Lower leg skin (tissue), 3 donors: ENCODE results near the gene CAMK2G.

Experiments
- POLR2A ChIP-seq, 2 donors: fragments of 450-650 bp; IDR thresholded peaks; one replicate each; pipeline ENCODE4 v1.6.1; 2016 to 2017; ENCODE audit warnings: antibody characterized with exemption in 2 of 2, mild to moderate bottlenecking in 1 of 2, moderate library complexity in 1 of 2
- TF ChIP-seq, protein P1 (sequence below), 3 donors: fragments of 450-650 bp; IDR thresholded peaks; one replicate each; pipeline ENCODE4 v1.5.1; 2016; ENCODE audit warnings: antibody characterized with exemption in 3 of 3, mild to moderate bottlenecking in 3 of 3, moderate library complexity in 2 of 3

DNA sequence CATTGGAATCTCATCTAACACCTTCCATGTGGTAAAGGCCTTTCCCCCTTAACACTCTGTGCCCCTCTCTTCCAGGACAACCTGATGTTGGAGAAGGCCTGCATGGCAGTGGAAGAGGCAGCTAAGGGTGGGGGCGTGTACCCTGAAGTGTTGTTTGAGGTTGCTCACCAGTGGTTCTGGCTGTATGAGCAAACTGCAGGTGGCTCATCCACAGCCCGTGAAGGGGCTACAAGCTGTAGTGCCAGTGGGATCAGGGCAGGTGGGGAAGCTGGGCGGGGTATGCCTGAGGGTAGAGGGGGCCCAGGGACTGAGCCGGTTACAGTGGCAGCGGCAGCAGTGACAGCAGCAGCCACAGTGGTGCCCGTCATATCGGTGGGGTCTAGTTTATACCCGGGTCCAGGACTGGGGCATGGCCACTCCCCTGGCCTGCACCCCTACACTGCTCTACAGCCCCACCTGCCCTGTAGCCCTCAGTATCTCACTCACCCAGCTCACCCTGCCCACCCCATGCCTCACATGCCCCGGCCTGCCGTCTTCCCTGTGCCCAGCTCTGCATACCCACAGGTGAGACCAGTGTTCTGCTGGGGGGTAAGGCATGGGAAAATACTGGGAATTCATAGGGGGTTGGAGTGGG lies 75.3 kb downstream of the CAMK2G start:
- TF ChIP-seq, protein P1, sequence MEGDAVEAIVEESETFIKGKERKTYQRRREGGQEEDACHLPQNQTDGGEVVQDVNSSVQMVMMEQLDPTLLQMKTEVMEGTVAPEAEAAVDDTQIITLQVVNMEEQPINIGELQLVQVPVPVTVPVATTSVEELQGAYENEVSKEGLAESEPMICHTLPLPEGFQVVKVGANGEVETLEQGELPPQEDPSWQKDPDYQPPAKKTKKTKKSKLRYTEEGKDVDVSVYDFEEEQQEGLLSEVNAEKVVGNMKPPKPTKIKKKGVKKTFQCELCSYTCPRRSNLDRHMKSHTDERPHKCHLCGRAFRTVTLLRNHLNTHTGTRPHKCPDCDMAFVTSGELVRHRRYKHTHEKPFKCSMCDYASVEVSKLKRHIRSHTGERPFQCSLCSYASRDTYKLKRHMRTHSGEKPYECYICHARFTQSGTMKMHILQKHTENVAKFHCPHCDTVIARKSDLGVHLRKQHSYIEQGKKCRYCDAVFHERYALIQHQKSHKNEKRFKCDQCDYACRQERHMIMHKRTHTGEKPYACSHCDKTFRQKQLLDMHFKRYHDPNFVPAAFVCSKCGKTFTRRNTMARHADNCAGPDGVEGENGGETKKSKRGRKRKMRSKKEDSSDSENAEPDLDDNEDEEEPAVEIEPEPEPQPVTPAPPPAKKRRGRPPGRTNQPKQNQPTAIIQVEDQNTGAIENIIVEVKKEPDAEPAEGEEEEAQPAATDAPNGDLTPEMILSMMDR (IDR thresholded peaks at IDR 0.05) = no peak
- no peak for TF ChIP-seq POLR2A (IDR thresholded peaks at IDR 0.05)
